GM21786 (cell line): ENCODE measurements around the gene UBE2S.

ENCODE experiments used
- ATAC-seq: cut with Tn5 transposase; IDR thresholded peaks from one replicate; pipeline ENCODE4 v1.9.1; 2021; ENCODE audit not compliant: unreplicated experiment

The UBE2S gene

DNA sequence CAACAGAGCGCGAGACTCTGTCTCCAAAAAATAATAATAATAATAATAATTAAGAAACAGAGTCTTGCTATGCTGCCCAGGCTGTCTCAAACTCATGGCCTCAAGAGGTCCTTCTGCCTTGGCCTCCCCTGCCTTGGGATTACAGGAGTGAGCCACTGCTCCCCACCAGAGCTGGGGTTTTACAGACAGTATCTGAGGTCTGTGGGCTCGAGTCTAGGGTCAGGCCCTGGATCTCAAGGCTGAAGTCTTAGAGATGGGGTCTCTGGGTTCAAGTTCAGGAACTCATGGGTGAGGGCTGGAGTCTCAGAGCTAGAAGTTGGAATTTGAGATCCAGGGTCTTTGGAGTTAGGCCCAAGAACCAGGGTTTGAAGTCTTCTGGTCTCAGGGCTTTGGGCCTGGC, 40.8 kb downstream of the UBE2S start:
- ATAC-seq: no peak

DNA sequence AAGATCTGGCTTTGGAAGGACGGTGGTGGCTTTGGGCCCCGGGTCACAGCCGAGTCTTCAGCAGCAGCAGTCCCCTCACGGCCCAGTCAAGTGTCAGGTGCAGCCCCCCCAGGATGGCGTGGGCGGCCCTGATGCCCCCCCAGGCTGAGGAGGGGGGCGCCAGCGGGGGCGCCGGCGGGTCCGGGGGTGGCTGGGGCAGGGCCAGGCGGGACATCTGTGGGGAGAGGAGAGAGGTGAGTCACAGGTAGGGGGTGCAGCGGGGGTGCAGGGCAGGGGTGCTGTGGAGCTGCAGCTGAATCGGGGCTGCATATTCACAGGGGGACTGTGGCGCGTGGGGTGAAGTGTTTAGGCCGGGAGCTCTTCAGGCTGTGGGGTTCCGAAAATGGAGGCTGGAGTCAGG, 41.6 kb downstream of the UBE2S start:
- ATAC-seq: no peak

DNA sequence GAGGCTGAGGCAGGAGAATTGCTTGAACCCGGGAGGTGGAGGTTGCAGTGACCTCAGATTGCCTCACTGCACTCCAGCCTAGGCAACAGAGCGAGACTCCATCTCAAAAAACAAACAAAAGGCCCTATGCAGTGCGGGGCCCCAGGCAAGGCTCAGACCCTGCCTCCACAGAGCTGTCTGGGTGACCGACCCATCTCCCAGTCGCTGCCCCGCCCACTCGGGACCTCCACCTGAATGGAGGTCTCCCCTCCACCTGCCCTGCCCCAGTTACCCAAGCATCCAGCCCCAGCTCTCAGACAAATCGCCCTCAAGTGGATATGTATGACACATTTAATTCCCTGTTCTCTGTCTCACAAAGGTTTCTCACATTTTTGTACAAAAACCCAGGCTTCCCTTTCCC, 42.3 kb downstream of the UBE2S start:
- ATAC-seq: no peak

DNA sequence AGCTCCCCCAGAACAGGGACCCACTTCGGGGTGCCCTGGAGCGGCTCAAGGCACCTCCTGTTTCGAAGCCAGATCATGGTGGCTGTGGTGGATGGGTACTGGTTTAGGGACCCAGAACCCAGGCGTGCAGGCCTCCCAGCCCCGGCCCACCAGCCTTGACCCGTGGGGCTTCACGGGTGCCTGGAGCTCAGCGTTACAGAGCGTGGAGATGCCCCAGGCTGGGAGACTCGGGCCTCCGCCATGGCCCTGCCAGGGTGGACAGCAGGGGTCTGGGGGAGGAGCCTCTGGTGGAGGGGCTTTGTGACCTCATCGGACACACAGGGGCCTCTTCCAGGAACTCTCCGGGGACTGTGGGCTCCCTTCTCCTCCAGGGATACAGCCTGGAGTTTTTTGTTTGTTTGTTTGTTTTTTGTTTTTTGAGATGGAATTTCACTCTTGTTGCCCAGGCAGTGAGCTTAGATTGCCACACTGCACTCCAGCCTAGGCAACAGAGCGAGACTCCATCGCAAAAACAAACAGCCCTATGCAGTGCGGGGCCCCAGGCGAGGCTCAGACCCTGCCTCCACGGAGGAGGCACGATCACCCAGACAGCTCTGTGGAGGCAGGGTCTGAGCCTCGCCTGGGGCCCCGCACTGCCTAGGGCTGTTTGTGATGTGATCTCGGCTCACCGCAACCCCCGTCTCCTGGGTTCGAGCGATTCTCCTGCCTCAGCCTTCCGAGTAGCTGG, 44.4 kb downstream of the UBE2S start, which contains the start of gene GARIN5B:
GARIN5B (minus strand) TSS at position 271 of the 727 bp plus-strand sequence; CDS start at position 77, 194 bp downstream.
- ATAC-seq: no peak

DNA sequence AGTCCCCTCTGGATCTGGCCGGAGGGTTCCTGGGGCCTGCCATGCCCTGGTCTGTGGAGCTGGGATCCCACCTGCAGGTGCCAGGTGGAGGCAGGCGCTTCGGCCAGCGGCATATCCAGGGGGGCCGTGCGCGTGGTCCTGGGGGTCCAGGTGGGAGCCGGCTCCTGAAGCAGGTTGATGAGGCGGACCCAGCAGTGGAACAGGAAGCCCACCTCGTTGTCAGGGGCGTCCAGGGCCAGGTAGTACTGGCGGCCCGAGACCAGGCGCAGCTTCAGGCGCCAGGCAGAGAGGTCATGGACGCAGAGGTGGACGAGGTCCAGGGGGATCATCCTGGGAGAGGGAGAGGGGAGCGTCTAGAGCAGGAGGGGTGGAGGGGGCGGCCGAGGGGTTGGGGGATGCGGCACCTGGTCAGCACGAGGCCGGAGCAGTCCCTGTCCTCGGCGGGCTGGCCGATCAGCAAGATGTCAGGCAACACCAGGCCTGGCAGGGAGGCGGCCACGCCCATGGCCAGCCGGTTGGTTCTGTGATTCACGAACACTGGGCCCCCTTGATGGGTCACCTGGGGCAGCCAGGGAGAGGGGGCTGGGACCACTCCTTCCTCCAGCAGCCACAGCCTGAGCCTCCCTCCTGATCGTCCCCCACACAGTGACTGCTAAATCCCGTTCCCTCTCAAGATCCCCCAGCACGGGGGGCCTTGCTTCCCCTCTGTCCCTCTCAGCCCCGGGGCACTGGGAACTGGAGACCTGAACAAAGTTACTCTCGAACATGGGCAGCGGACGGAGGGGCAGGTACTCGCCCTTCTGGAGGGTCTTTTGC, 45.2 kb downstream of the UBE2S start:
- no peak for ATAC-seq

DNA sequence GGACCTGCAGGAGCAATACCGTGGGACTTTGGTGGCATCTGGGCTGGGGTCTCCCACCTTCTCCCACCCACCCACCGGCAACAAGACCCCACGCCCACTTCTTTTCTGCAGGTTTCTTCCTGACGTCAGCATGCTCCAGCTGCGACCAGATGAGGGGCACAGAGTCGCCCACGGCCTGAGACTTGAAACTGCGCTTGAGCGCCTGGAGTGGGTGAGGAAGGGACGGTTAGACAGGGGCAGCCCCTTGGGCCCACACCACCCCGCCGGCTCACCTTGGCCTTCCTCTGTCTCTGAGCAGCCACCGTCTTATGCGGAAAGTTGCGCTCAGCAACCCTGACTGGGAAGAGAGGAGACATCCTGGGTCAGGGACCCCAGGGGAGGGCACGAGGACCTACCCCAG, 46.7 kb downstream of the UBE2S start:
- no peak for ATAC-seq

DNA sequence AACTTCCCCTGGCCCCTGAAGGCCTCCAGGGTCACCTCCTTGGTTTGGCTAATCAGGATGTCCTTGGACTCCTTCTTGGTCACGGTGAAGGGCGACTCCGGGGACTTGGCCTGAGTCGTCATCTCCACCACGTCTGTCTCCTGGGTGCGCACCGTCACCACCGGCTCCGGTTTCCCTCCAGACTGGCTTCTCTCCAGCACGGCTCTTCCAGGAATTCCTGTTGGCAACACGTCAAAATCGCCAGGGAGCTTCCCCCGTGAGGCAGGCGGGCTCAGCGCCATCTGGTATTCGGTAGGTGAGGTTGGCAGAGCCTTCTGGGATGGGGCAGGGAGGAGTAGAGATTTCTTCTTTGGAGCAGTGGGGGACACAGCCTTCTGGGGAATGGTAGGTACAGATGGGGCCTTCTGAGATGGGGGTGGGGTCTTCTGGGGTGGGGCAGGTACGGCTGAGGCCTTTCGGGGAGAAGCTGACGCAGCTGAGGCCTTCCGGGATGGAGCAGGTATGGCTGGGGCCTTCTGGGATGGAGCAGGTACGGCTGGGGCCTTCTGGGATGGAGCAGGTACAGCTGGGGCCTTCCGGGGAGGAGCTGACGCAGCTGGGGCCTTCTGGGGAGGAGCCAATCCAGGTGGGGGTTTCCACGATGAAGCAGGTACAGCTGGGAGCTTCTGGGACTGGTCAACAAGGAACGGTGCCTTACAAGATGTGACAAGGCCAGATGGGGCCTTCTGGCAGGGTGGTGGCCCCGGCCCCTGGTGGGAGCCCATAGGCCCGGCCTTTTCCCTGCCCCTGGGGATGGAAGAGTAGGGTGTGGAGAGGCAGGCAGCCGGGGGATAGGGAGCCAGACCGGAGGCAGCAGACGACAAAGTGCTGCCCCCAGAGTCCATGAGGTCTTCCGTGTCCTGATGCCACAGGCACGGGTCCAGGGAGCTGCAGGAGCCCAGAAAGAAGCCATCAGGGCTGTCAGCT, 48.4 kb downstream of the UBE2S start:
- no peak for ATAC-seq

DNA sequence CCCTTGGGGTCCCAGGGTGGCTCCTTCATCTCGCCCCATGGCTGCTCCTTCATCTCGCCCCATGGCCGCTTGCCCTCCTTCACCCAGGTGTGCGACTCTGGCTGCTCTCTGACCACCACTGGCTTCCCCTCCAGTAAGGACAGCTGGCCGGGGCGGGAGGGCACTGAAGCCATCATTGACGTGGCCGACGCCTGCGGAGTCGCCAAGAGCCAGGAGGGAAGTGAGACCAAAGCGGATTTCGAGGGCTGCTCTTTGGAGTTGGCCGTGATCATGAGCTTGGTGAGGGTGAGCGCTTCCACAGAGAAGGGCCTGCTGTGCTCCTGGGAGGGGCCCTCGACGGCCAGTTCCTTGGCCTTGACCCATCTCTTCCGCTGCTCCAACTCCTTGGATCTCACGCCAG, 49.1 kb downstream of the UBE2S start:
- no peak for ATAC-seq

DNA sequence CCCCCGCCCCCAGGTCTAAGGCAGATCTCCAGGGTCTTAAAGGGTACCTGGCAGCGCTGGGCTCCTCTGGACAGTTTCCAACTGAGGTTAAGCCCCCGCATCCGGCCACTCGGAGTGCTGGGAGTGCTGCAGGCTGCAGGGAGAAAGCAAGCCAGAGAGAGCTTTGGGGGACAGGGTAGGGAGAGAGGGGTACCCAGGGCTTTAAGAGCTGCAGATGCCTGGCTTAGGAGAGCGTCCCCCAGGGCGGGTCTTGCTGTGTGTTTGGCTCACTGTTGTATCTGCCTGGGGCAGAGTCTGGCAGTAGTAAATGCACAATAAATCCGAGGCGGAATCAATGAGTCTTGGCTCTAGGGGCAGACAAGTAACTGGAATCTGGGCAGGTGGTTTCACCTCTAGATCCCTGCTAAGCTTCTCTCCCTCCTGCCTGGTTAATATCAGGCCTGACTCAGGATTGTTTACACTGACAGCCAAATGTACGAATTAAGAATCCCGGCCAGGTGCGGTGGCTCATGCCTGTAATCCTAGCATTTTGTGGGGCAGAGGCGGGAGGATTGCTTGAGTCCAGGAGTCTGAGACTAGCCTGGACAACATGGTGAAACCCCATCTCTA, 52.3 kb downstream of the UBE2S start:
- ATAC-seq: no peak

DNA sequence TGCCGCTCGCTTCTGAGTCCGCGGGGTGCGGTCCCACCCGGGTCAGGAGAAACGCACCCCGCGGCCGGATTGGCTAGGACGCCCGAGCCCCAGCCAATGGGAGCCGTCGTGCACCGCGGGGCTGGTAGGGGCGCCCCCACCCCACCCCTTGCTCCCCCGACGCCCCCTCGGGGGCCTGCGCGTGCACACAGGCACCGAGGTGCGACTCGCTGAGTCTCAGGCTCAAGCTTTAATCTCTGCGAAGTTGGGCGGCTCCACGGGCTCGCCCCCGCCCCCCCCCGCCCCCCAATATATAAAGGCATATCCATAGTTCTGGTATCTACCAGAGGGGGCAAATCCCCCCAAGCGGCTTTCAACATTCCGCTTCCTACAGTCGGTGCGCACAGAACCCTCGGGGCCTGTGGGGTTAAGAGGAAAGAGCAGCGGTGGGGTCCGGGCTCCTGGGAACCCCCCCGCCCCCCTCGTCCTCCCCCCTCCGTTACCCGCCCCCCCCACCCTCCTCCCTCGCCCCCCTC, 52.8 kb downstream of the UBE2S start, which contains the start of gene COX6B2:
COX6B2 (minus strand) TSS at position 22 of the 515 bp plus-strand sequence. CDS start 198 bp downstream, outside the sequence.
- no peak for ATAC-seq

DNA sequence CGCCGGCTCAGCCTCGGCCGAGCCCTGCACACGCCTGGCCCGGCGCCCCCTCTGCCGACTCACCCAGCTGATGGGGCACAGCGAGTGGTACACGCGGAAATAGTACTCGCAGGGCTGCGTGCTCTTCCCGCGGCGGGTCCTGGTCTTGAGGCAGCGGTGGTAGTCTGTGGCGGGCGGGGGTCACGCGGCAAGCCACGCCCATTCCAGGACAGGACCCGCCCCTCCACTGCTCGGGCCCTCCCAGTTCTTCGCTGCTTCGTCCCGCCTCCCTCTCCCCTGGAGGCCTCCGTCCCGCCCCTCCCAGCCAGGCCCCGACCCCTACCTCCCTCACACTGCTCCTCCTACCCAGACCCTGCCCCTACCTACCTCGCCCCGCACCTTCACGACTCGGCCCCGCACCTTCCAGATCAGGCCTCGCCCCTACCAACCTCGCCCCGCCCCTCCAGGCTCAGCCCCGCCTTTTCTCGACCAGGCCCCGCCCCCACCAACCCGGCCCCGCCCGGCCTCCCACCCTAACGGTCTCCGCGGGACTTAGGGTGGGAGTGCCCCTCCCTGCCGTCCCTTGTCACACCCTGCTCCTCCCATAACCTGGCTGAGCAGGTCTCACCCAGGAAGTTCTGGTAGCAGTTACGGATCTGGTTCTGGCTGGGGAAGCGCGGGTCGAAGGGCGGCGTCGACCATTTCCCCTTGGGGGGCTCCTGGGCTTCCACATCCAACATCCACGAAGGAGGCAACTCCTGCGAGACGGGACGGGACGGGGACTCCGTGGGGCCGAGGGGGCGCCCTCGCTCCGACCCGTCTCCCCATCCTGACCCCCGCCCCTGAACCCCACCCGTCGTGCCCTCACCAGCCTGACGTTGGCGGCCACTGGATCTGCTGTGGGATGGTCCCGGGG, 53.5 kb downstream of the UBE2S start:
- ATAC-seq: no peak

DNA sequence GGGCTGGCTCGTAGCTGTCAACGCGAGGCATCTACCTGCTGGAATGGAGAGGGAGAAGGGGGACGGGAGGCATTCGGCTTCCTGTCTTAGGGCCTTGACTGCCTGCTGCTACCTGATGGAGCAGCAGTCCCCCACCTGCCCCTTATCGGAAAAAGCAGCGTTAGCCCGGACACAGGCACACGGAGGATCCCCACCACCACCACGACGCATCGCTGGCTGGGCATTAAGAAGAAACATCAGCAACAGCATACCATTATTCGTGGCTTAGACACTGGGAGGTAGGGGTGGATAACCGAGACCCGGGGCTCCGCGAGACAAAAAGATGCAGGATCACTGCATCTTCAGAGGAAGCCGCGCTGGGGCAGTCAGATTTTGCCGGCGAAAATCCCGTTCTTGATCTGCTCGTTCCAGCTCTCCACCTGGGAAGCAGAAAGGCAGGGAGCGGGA, 54.2 kb downstream of the UBE2S start:
- no peak for ATAC-seq

DNA sequence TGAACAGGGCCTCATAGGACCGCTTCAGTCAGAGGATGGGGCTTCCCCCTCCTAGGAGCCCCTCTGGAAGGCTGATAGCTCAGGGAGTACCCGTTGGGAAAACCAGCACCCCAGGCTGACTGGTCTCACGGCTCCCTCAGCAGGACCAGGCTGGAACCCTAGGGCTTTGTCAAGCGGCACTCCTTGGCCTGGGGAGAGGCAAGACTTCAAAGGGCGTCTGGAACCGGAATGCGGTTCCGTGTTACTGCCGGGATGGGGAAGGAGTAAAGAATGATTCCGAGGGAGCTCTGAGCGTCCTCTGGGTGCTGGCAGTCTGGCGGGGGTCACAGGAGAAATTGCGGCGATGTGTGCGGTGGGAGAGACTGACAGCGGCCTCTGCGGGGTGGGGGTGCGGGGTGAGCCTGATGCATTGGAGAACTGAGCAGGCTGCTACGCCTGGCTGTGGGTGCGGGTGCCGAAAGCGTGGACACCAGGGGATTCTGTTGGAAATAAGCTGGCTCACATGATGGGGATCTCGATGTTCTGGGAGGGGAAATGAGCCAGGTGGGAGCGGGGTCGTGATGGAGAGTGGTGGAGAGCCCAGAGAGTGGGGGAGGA, 54.9 kb downstream of the UBE2S start:
- no peak for ATAC-seq

DNA sequence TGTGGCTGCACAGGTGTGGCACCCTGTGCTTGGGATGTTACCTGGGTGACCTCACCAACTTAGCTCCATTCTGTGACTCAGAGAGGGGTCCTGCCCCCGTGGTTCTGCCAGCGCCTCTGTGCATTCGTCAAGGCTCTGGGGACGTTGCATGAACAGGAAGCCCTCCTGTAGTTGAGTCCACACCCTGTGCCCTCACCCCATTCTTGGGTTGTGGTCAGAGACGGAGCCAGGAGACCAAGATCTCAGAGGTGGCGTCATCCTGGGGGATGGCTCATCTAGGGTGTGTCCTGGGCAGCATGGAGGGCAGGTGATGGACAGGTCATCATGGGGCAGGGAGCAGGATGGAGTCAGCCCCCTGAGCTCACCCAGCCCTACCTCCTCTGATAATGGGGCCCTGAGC, 55.5 kb downstream of the UBE2S start:
- no peak for ATAC-seq

DNA sequence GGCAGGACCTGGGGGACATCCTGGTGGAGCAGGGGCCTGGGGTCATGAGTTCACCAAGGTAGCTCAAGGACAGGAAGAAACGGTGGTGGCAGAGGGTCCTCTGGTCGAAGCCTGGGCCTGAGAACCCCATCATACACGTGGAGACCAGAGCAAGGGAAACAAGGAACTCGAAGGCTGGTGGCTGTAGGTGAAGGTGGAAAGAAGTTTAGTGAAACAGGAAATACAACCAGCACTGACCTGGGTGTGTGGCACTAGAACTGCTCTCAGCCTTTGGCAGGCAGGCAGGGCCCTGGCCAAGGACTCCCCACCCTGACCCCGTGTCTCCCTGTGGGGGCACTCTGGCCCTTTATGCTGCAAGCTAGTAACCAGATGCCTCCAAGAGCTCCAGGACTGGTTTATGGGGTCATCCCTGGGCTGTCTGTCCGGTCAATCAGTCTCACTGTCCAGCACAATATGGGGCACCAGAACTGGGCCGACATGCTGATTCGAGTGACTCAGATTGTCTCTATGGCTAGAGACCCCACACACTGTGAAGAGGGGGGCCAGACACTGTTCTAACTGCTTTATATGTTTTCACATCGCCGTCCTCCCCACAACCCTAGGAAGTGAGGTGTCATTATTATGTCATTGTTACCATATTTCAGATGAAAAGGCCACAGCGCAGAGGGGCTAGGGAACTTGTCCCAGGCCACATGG, 56.8 kb downstream of the UBE2S start:
- ATAC-seq: no peak
